HepG2 (cell line): ENCODE data around the gene STARD10. TPM values are rescaled to one million over a fixed set of nuclear protein-coding genes. Genes with fewer than 3 reads are reported as not detected.

Experiments
- CENPT ChIP-seq: sonication (generic); formaldehyde crosslinking; IDR thresholded peaks from 2 replicates; pipeline ENCODE4 v1.8.0; 2022; ENCODE audit warnings: low read depth, mild to moderate bottlenecking, moderate library complexity, missing genetic modification reagents
- DR1 ChIP-seq: sonication (generic); formaldehyde crosslinking; IDR thresholded peaks from 2 replicates; pipeline ENCODE4 v1.8.0; 2021; ENCODE audit warnings: mild to moderate bottlenecking, missing genetic modification reagents, inconsistent platforms
- EED ChIP-seq: sonication (generic); formaldehyde crosslinking; IDR thresholded peaks from 2 replicates; pipeline ENCODE4 v1.5.0; 2020; ENCODE audit warnings: mild to moderate bottlenecking, missing genetic modification reagents
- FOXJ3 ChIP-seq: sonication (generic); formaldehyde crosslinking; IDR thresholded peaks from 2 replicates; pipeline ENCODE4 v1.4.0; 2020; ENCODE audit warnings: missing genetic modification reagents, mild to moderate bottlenecking, borderline replicate concordance
- FOXM1 ChIP-seq: sonication (generic); formaldehyde crosslinking; IDR thresholded peaks from 2 replicates; pipeline ENCODE4 v1.5.0; 2020; ENCODE audit warnings: missing genetic modification reagents
- FOXP1 ChIP-seq, 2 experiments: fragments of 450-650 bp in 1 of 2; IDR thresholded peaks; 2 replicates each; pipeline ENCODE4 v1.6.1; 2017 to 2018; ENCODE audit warnings: antibody characterized with exemption in 1 of 2
- GABPB1 ChIP-seq: IDR thresholded peaks from 2 replicates; pipeline ENCODE4 v1.6.1; 2016; ENCODE audit warnings: mild to moderate bottlenecking, missing genetic modification reagents, moderate library complexity, missing compliant biosample characterization
- GATAD2A ChIP-seq: IDR thresholded peaks from 2 replicates; pipeline ENCODE4 v1.6.1; 2016
- GTF3A ChIP-seq: sonication (generic); formaldehyde crosslinking; conservative IDR thresholded peaks from 2 replicates; pipeline ENCODE4 v1.4.0; 2020; ENCODE audit warnings: mild to moderate bottlenecking, missing genetic modification reagents
- KLF9 ChIP-seq: IDR thresholded peaks from 2 replicates; pipeline ENCODE4 v1.6.1; 2016; ENCODE audit warnings: low read depth
- MTERF4 ChIP-seq: sonication (generic); formaldehyde crosslinking; IDR thresholded peaks from 2 replicates; pipeline ENCODE4 v1.8.0; 2023; ENCODE audit warnings: mild to moderate bottlenecking, missing genetic modification reagents
- NR1H2 ChIP-seq: sonication (generic); formaldehyde crosslinking; IDR thresholded peaks from 2 replicates; pipeline ENCODE4 v1.8.1; 2022; ENCODE audit warnings: low read depth, missing genetic modification reagents, borderline replicate concordance
- RFX3 ChIP-seq: IDR thresholded peaks from 2 replicates; pipeline ENCODE4 v1.6.1; 2016; ENCODE audit warnings: missing biosample characterization, missing genetic modification reagents
- SOX5 ChIP-seq: IDR thresholded peaks from 2 replicates; pipeline ENCODE4 v1.6.1; 2016; ENCODE audit warnings: borderline replicate concordance
- ZBTB37 ChIP-seq: sonication (generic); formaldehyde crosslinking; IDR thresholded peaks from 2 replicates; pipeline ENCODE4 v1.4.0; 2020; ENCODE audit warnings: mild to moderate bottlenecking, missing genetic modification reagents
- ZBTB38 ChIP-seq: sonication (generic); formaldehyde crosslinking; IDR thresholded peaks from 2 replicates; pipeline ENCODE4 v1.5.1; 2020; ENCODE audit warnings: mild to moderate bottlenecking, missing genetic modification reagents
- ZFP82 ChIP-seq: sonication (generic); formaldehyde crosslinking; IDR thresholded peaks from 2 replicates; pipeline ENCODE4 v1.5.1; 2020; ENCODE audit warnings: mild to moderate bottlenecking, missing genetic modification reagents, borderline replicate concordance
- ZNF121 ChIP-seq: sonication (generic); formaldehyde crosslinking; IDR thresholded peaks from 2 replicates; pipeline ENCODE4 v1.5.0; 2020; ENCODE audit warnings: mild to moderate bottlenecking, missing genetic modification reagents
- ZNF24 ChIP-seq: fragments of 450-650 bp; IDR thresholded peaks from 2 replicates; pipeline ENCODE4 v1.6.1; 2017; ENCODE audit warnings: antibody characterized with exemption, mild to moderate bottlenecking
- ZNF570 ChIP-seq: sonication (generic); formaldehyde crosslinking; IDR thresholded peaks from 2 replicates; pipeline ENCODE4 v1.4.0; 2020; ENCODE audit warnings: mild to moderate bottlenecking, missing genetic modification reagents, borderline replicate concordance
- ZNF589 ChIP-seq: sonication (generic); formaldehyde crosslinking; conservative IDR thresholded peaks from 2 replicates; pipeline ENCODE4 v1.8.0; 2022; ENCODE audit warnings: mild to moderate bottlenecking, moderate library complexity, missing genetic modification reagents
- ZNF614 ChIP-seq: IDR thresholded peaks from 2 replicates; pipeline ENCODE4 v1.6.1; 2018; ENCODE audit warnings: missing biosample characterization, missing genetic modification reagents, inconsistent platforms, borderline replicate concordance
- ZNF644 ChIP-seq: IDR thresholded peaks from 2 replicates; pipeline ENCODE4 v1.6.1; 2016; ENCODE audit warnings: low read depth
- ZNF746 ChIP-seq: sonication (generic); formaldehyde crosslinking; IDR thresholded peaks from 2 replicates; pipeline ENCODE4 v1.8.0; 2022; ENCODE audit warnings: mild to moderate bottlenecking, missing genetic modification reagents
- ZNF747 ChIP-seq: sonication (generic); formaldehyde crosslinking; IDR thresholded peaks from 2 replicates; pipeline ENCODE4 v1.8.1; 2023; ENCODE audit warnings: missing genetic modification reagents, mild to moderate bottlenecking, borderline replicate concordance
- ZNF891 ChIP-seq: sonication (generic); formaldehyde crosslinking; IDR thresholded peaks from 2 replicates; pipeline ENCODE4 v1.5.0; 2020; ENCODE audit warnings: mild to moderate bottlenecking, missing genetic modification reagents
- polyA plus RNA-seq, 8 experiments: library from polyadenylated mRNA; depleted of rRNA in 3 of 8; stranded (reverse) in 7 of 8; unstranded in 1 of 8; fragments of >200 nt; fragmentation: Illumina TruSeq in 4 of 8; extraction: Trizol in 4 of 8; gene quantifications; 2 replicates each; pipeline versions ENCODE4 v1.2.1 to v1.2.3, GENCODE V29; 2011 to 2016; ENCODE audit warnings: low read depth in 4 of 8, missing spikeins in 1 of 8, mixed read lengths in 1 of 8; ENCODE audit not compliant: insufficient read depth in 1 of 8
- total RNA-seq, 5 experiments: library from RNA; depleted of rRNA; stranded (reverse); fragments of >200 nt; fragmentation: Illumina TruSeq; extraction: Trizol; gene quantifications; 2 replicates each; pipeline ENCODE4 v1.2.3, GENCODE V29; 2016; ENCODE audit warnings: low read depth in 1 of 5
- TF ChIP-seq, protein P1 (sequence below), 2 experiments: sonication (generic) in 1 of 2; formaldehyde crosslinking in 1 of 2; IDR thresholded peaks; 2 replicates each; pipeline versions ENCODE4 v1.4.0 to v1.6.1; 2018 to 2020; ENCODE audit warnings: missing genetic modification reagents in 2 of 2, borderline replicate concordance in 1 of 2, low read depth in 1 of 2, mild to moderate bottlenecking in 1 of 2, missing biosample characterization in 1 of 2

Gene STARD10
- total and polyA plus RNA-seq, 2 of the 13 experiments (the other 11 are each of a cell fraction or from before 2014, with no cell fraction given), result 260 to 341 TPM

- TF ChIP-seq MTERF4 (CRISPR knock-in tag) (no peak), GTF3A (no peak), FOXP1 (IDR thresholded peaks at IDR 0.05) (no peak), FOXP1 (CRISPR knock-in tag; IDR thresholded peaks at IDR 0.05) (no peak), ZNF589 (no peak), ZNF891 (CRISPR knock-in tag) (no peak), RFX3 (CRISPR knock-in tag) (no peak), EED (CRISPR knock-in tag) (no peak), FOXJ3 (CRISPR knock-in tag) (no peak), CENPT (CRISPR knock-in tag) (no peak), SOX5 (CRISPR knock-in tag) (peak; percentile 5; the same call in 1 of the 2 replicates), ZFP82 (no peak), GABPB1 (CRISPR knock-in tag) (peak; percentile 26; the same call in 1 of the 2 replicates), DR1 (CRISPR knock-in tag) (peak; percentile 35; the same call in 1 of the 2 replicates), NR1H2 (CRISPR knock-in tag) (no peak), ZBTB37 (CRISPR knock-in tag) (no peak), ZNF614 (CRISPR knock-in tag) (peak; percentile 45; the same call in 1 of the 2 replicates), ZNF747 (no peak), KLF9 (no peak), FOXM1 (CRISPR knock-in tag) (no peak), ZNF644 (CRISPR knock-in tag) (no peak), GATAD2A (peak; percentile 14; the same call in 1 of the 2 replicates), ZNF746 (CRISPR knock-in tag) (no peak), ZNF570 (CRISPR knock-in tag) (no peak), ZNF24 (no peak), ZNF121 (no peak), ZBTB38 (CRISPR knock-in tag) (peak; percentile 53; the same call in 1 of the 2 replicates)
- TF ChIP-seq, protein P1, sequence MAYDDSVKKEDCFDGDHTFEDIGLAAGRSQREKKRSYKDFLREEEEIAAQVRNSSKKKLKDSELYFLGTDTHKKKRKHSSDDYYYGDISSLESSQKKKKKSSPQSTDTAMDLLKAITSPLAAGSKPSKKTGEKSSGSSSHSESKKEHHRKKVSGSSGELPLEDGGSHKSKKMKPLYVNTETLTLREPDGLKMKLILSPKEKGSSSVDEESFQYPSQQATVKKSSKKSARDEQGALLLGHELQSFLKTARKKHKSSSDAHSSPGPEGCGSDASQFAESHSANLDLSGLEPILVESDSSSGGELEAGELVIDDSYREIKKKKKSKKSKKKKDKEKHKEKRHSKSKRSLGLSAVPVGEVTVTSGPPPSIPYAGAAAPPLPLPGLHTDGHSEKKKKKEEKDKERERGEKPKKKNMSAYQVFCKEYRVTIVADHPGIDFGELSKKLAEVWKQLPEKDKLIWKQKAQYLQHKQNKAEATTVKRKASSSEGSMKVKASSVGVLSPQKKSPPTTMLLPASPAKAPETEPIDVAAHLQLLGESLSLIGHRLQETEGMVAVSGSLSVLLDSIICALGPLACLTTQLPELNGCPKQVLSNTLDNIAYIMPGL (CRISPR knock-in tag; IDR thresholded peaks at IDR 0.05; ENCODE audit: borderline replicate concordance in 1 of 2, low read depth in 1 of 2), result no peak
These were observed 11.5 kb downstream of the STARD10 start (continued) for GRCh38 chr11:72782081-72782920.
